NK-92 (cell line): Measurements from ENCODE around the gene STX16.

Experiments used
- DNase-seq: peaks from one replicate; lab custom pipeline; 2025; ENCODE audit not compliant: unreplicated experiment; lab: John Stamatoyannopoulos, UW

STX16 gene

DNA sequence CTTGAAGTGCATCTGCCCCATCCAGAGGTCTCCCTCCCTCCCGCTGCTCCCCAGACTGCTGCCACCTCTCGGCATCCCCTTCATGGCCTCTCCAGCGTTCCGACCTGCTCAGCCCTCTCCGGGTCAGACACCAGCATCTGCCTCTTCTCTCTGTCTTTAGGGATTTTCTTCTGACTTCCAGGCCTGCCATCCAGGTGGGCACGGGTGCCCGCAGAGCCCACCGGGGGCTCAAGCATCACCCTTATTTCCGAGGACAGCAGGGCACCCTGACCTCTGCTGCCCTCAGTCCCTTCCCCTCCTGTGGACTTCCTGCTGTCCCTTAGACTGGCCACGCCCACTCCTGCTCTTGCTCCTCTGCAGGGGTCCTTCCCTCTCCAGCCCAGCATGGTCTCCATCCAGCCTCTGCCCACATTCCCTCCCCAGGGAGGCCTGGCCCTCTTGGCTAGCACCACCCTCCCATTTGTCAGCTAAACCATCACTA is 44.9 kb downstream of the STX16 start:
- no peak for DNase-seq

DNA sequence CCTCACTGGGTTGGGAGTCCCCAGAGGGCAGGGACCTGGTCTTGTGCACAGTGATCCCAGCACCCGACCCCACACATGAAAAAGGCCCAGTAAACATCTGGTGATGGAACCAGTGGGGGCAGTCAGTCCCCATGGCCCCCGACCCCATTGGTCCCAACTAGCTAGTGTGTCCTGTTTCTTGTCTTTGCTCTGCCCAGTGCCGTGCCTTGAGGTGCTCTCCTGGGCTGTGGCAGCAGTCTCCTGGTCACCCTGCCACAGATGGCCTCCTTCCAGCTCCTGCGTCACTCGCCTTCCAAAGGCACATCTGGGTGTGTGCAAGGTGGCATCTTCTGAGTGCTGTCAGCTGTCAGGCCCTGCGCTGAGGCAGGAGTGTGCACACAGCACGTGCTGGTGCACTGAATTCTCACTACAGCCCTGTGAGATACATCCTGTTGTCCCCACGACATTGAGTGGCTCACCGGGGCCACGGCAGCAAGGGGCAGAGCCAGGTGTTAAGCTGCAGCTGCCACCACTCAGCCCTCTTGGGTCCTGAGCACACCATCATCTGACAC is 45.4 kb downstream of the STX16 start:
- no peak for DNase-seq

GRCh38 chr20:58697201-58697866 is 46.3 kb downstream of the STX16 start:
- no peak for DNase-seq

DNA sequence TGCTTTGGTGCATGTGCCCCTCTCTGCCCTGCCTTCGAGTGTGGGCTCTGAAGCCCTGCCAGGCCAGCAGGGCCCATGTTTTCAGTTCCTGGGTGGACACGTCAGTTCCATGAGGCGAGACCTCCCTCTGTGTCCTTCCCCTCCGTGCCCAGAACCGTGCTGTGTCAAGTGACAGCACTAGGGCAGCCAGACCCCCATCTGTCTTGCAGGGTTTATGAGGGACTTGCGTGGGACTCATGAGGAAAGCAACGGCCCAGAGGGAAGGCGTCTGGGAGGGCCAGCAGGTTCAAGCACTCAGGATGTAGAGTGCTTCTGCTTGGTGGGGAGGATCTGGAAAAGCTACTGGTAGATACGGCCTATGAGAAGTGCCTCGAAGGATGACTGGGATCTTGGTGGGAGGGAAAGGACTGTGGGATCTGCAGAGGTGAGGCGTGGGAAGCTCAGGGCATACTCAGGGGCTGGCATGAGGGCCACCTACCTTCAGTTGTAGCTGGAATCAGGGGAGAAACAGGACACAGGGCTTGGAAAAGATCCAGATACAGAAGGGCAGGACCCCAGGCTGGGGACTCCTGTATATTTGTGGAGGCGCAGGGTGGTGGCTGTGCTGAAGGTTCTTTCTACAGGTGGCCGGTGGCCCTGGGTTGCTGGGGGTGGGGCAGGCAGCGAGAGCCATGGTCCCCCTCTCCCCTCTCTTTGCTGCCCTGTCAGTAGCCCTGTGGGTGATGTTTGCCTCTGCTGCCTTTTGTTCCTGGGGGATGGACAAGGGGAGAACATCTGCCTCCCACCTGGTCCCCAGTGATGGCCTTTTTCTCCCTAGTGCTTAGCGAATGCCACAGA is 47.0 kb downstream of the STX16 start:
- DNase-seq: no peak

- no peak for DNase-seq
These were observed 47.9 kb downstream of the STX16 start for GRCh38 chr20:58698741-58699622.

DNA sequence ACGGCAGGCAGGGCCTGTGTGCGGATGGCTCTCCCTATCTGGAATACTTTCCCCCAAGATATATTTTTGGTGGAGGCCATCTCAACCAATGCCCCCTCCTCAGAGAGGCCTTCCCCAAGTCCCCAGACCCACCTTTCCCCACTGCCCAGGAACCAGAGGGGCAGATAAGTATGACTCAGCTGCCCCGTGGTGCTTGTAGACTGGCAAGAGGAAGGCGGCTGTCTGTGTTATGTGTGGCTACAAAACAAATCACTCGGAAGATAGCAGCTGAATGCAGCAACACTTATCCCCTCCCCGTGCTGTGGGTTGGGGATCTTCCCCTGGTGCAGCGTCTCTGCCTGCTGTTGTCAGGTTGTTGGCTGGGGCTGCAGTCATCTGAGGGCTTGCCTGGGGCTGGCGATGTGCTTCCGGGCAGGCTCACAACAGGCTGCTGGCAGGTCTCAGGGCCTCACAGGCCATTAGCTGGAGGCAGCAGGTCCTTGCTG is 48.6 kb downstream of the STX16 start:
- no peak for DNase-seq

DNA sequence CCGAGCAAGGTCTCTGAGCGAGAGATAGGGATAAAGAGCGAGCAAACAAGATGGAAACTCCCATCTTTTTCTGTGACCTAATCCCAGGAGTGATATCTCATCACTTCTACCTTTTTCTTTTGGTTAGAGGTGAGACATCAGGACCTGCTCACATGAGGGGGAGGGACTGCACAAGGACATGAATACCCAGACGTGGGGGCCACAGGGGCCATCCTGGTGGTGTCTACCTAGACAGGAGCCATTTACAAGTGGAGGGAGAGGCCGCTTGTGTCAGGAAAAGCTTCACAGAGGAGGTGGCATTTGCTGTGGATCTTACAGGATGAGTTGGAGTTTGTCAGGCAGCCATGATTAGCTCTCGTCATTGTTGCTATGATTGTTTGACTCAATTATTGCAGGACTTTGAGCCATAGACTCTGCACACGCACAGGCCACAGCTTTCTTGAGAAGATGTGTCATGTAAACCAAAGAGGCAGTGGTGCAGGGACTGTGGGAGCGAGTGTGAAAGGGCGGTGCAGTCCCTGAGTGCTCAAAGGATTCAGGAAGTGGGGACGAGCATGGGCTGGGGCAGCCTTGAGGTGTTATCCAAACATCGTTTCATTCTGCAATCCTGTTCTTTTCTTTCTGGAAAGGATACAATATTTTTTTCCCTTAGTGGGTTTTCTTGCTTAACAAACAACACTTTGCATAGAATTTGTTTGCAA is 49.2 kb downstream of the STX16 start:
- DNase-seq: no peak

DNA sequence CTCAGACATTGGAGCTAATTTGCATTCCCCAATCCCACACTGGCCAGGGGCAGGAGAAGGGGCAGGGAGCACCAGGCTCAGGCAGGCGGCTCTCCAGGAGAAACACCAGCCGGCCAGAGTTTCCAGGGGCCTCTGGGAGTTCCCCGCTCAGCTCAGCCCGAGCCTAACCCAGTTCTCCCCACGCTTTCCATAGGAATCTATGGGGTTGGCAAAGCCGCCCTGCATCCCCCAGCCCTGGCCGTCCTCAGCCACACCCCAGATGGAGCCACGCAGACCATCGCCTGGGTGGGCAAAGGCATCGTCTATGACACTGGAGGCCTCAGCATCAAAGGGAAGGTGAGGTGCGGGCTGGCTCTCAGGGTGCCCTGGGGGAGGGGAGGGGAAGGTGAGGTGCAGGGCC is 49.7 kb downstream of the STX16 start:
- no peak for DNase-seq

DNA sequence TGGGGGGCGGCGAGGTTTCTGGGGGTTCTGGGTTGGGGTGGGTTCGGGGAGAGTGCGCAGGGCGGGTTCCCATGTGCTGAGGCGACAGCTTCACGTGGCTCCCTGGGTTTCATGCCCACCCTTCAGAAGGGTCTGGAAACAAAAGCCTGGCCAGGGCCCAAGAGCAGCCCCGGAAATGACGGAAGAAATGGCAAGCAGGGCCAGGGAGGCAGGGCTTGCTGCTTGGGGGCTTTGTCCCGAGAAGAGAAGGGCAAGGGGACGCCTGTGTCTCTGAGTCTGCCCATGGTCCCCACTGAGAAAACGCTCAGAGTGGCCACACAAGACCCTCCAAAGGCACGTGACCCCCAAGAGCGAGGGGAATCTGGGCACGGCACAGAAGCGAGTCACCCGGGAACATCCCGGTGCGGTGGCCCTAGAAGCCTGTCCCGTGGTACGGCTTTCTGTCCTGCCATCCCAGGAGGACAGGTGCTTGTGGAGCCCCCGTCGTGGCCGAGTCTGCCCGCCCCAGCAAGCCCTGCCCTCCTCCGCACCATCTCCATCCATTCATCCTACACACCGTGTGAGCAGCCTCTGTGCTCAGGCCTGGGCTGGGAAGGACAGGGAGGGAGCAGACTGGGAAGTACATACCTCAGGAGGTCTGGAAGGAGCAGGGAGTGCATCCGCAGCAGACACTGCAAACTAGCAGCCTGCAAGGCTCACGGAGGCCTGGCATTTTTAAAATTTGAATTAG is 50.5 kb downstream of the STX16 start:
- DNase-seq: no peak

DNA sequence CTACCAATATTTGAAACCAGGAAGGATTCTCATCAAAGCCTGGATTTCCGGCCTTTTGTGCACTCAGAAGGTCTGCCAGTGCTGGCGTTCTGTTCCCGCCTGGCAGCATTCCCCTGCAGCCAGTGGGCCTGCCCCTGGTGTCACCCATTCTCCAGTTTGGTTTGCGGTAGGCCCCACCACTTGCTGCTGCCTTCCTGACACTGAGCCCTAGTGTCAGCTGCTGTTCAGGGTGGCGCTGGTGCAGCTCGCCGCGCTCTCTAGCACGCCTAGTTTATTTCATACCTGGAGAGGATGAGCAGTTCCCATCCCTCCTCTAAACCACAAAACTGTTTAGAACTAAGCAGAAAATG is 51.1 kb downstream of the STX16 start:
- DNase-seq: no peak

DNA sequence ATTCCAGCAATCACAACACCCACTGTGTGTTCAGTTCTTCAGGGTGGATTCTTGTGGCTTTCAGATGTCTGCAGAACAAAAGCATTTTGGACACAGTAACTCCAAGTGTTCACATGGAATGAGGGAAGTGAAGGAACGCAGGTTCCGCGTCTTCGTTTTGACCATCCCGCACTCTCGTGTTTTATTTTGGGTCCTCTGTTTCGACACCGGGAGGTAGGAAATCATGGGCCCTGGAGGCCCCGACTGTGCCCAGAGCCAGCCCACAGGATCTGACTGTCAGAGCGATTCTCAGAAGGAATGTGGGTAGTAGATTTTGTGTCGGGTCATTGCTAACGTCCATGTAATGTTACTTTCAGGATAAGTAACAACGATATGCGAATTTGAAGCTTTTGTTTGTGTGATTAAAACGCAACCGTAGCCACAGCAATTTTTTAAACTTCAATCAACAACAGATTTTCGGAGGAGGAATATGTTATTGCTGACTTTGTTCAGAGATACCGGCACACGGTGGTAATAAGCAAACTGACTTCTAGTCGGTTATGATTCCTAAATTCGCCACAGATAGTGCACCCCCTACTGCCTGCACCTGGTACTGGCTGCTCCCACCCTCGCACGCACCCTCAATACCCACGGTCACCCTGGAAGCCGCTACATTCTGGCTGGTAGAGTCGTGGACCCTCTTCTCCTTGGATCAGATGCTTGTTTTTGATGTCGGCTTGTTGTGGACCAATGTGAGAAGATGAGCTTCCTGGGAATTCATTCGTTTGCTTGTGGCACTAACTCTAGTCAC is 52.0 kb downstream of the STX16 start:
- no peak for DNase-seq

GRCh38 chr20:58703765-58704371 is 52.8 kb downstream of the STX16 start:
- DNase-seq: no peak

DNA sequence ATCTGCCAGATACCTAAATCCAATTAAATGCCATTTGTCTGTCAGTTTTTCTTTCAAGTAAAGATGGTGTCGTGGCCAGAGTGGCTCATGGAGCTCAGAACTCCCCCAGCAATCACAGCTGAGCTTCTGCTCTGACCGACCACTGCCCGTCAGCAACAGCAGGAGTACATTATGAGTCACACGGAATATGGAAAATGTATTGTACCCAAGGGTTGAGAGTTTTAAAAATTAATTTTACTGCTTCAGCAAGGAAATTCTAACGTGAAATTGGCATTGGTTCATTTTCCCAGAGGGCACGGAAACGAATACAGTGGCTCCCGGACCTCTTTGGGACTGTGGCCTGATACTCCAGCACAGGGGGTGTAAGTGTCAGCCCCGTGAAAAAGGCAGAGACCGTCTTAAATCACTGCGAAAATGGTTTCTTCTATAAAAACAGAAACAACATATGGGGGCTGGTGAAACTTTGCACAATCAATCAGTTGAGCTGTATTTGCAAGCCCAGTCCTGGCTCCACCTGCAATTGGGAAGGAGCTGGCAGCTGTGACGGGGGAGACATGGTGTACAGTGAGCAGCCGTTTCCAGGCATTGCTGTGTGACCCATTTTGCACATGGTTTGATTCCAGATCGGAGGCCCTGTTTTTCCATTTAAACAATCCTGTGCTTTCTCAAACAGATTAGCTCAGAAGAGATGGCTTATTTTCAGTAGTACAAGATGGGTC is 54.3 kb downstream of the STX16 start:
- no peak for DNase-seq

GRCh38 chr20:58706150-58706892 is 55.2 kb downstream of the STX16 start:
- DNase-seq: no peak

DNA sequence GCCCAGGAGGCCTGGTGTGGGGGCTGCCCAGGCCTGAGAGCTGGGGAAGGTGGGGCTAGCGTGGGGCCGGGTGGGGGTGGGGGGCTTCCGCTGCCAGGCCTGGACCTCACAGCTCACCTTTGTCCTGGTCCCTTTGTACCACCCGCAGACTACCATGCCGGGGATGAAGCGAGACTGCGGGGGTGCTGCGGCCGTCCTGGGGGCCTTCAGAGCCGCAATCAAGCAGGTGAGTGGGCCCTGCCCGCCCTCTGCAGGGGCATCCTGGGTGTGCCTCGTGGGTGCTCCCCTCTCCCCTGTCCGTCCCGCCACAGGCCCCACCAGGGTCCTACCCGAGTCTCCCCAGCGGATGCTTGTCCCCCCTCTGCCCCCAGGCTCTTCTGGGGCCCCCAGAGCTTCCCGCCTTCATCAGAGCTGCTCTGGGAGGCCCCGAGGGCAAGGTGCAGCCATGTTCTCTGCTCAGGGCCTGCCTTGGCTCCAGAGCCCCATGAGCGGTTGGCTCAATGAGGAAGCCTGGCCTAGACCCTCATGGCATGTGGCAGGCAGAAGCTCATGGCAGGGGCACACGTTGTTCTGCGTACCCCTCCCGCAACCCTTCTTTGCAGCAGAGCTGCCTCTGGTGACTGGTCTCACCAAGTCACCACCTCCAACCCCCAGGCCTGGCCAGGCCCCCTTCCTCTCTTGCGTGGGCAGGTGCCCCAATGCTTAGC is 56.0 kb downstream of the STX16 start:
- no peak for DNase-seq

GRCh38 chr20:58707770-58708169 is 56.7 kb downstream of the STX16 start:
- no peak for DNase-seq
